Measurements from ENCODE around the gene TMEM245. TPM values are rescaled to one million over a fixed set of nuclear protein-coding genes. Genes with fewer than 3 reads are reported as not detected.

TMEM245 gene
- total RNA-seq, 1 experiment from 2014 or later: 60.3 TPM

- H3K9me2 ChIP-seq (ENCODE audit: insufficient read depth): no peaks in the 10 kb centered on the region
- ChIA-PET CTCF (no interaction called here), POLR2A (ENCODE audit: unreplicated experiment) (no interaction called here)
- intact Hi-C loops (cut with micrococcal nuclease; ENCODE audit: unreplicated experiment): no loop called here
- BruUV-seq (replicated peaks): no TSS peak
- DNase-seq: no peak
- H3K4me3 ChIP-seq: no peak overlapping the region
- no peaks in the 10 kb centered on the region for H3K4me1 ChIP-seq (replicated peaks; ENCODE audit: insufficient read depth)
- no peaks in the 10 kb centered on the region for H3F3A ChIP-seq (ENCODE audit: insufficient read depth, low read depth)
- H3K79me2 ChIP-seq (ENCODE audit: low read depth): no peaks in the 10 kb centered on the region
- H3K36me3 ChIP-seq (ENCODE audit: low read depth): no peaks in the 10 kb centered on the region
- H4K20me1 ChIP-seq (ENCODE audit: insufficient read depth): no peaks in the 10 kb centered on the region
- peaks cover 13% of the 10 kb centered on the region for H3K9me3 ChIP-seq (ENCODE audit: insufficient read depth, low read depth)
- TF ChIP-seq CTCF (conservative IDR thresholded peaks at IDR 0.05) (no peak), EZH2 (IDR thresholded peaks at IDR 0.05; ENCODE audit: low read depth) (no peak)
- no peak overlapping the region for H3K27ac ChIP-seq
- no peak overlapping the region for H3K4me2 ChIP-seq
- no peaks in the 10 kb centered on the region for H3K27me3 ChIP-seq (ENCODE audit: insufficient read depth, low read depth)
- no peak overlapping the region for H2AFZ ChIP-seq
These were observed 31.3 kb upstream of the TMEM245 start for GRCh38 chr9:109150925-109151545.

GRCh38 chr9:109149722-109150121, 30.0 kb upstream of the TMEM245 start:
- Histone ChIP-seq H3K4me1 (replicated peaks; ENCODE audit: insufficient read depth) (no peaks in the 10 kb centered on the region), H2AFZ (no peak overlapping the region), H3K9me2 (ENCODE audit: insufficient read depth) (no peaks in the 10 kb centered on the region), H3K27ac (no peak overlapping the region), H3K36me3 (ENCODE audit: low read depth) (no peaks in the 10 kb centered on the region), H3K4me2 (no peak overlapping the region), H3K79me2 (ENCODE audit: low read depth) (no peaks in the 10 kb centered on the region), H4K20me1 (ENCODE audit: insufficient read depth) (no peaks in the 10 kb centered on the region), H3F3A (ENCODE audit: insufficient read depth, low read depth) (no peaks in the 10 kb centered on the region), H3K9me3 (ENCODE audit: insufficient read depth, low read depth) (peaks cover 13% of the 10 kb centered on the region), H3K27me3 (ENCODE audit: insufficient read depth, low read depth) (no peaks in the 10 kb centered on the region), H3K4me3 (no peak overlapping the region)
- no peak for DNase-seq
- intact Hi-C loops (cut with micrococcal nuclease; ENCODE audit: unreplicated experiment): no loop called here
- no TSS peak for BruUV-seq (replicated peaks)
- ChIA-PET CTCF (no interaction called here), POLR2A (ENCODE audit: unreplicated experiment) (no interaction called here)
- no peak for TF ChIP-seq CTCF (conservative IDR thresholded peaks at IDR 0.05)
- TF ChIP-seq EZH2 (IDR thresholded peaks at IDR 0.05; ENCODE audit: low read depth): no peak

GRCh38 chr9:109149089-109149488, 29.3 kb upstream of the TMEM245 start:
- ChIA-PET POLR2A (ENCODE audit: unreplicated experiment) (no interaction called here), CTCF (interaction anchor here (0.7 kb wide), 1 partner anchor 55 kb away, joined by 4 read pairs; no protein-coding TSS in a partner anchor)
- Histone ChIP-seq H3K9me2 (ENCODE audit: insufficient read depth) (no peaks in the 10 kb centered on the region), H3K4me2 (no peak overlapping the region), H3K4me1 (replicated peaks; ENCODE audit: insufficient read depth) (peaks cover 1% of the 10 kb centered on the region), H3K36me3 (ENCODE audit: low read depth) (no peaks in the 10 kb centered on the region), H3K27me3 (ENCODE audit: insufficient read depth, low read depth) (no peaks in the 10 kb centered on the region), H3K9me3 (ENCODE audit: insufficient read depth, low read depth) (peaks cover 13% of the 10 kb centered on the region), H3F3A (ENCODE audit: insufficient read depth, low read depth) (no peaks in the 10 kb centered on the region), H3K4me3 (no peak overlapping the region), H3K27ac (no peak overlapping the region), H3K79me2 (ENCODE audit: low read depth) (no peaks in the 10 kb centered on the region), H4K20me1 (ENCODE audit: insufficient read depth) (no peaks in the 10 kb centered on the region), H2AFZ (no peak overlapping the region)
- BruUV-seq (replicated peaks): no TSS peak
- TF ChIP-seq CTCF (conservative IDR thresholded peaks at IDR 0.05): no peak
- no peak for TF ChIP-seq EZH2 (IDR thresholded peaks at IDR 0.05; ENCODE audit: low read depth)
- DNase-seq: no peak
- intact Hi-C loops (cut with micrococcal nuclease; ENCODE audit: unreplicated experiment): no loop called here

Data from PC-9 (cell line).